Myocyte (in vitro differentiated cells): Measurements from ENCODE around the gene YARS1. TPM values are rescaled to one million over a fixed set of nuclear protein-coding genes. Genes with fewer than 3 reads are reported as not detected.
"Not testable (repeated sequence)": the region's sequence is repeated elsewhere in the genome, so short reads cannot be mapped to it uniquely, and the experiment has no call there.

ENCODE experiments used
- DNase-seq: peaks from one replicate; pipeline ENCODE4 v3.0.0-alpha.2; 2012; ENCODE audit warnings: low read depth
- total RNA-seq: library from RNA; depleted of rRNA; stranded (reverse); fragments of >200 nt; gene quantifications from 2 replicates; pipeline ENCODE4 v1.2.3, GENCODE V29; 2014

YARS1 gene
- total RNA-seq, 1 donor from 2014 or later: 79.9 TPM

DNA sequence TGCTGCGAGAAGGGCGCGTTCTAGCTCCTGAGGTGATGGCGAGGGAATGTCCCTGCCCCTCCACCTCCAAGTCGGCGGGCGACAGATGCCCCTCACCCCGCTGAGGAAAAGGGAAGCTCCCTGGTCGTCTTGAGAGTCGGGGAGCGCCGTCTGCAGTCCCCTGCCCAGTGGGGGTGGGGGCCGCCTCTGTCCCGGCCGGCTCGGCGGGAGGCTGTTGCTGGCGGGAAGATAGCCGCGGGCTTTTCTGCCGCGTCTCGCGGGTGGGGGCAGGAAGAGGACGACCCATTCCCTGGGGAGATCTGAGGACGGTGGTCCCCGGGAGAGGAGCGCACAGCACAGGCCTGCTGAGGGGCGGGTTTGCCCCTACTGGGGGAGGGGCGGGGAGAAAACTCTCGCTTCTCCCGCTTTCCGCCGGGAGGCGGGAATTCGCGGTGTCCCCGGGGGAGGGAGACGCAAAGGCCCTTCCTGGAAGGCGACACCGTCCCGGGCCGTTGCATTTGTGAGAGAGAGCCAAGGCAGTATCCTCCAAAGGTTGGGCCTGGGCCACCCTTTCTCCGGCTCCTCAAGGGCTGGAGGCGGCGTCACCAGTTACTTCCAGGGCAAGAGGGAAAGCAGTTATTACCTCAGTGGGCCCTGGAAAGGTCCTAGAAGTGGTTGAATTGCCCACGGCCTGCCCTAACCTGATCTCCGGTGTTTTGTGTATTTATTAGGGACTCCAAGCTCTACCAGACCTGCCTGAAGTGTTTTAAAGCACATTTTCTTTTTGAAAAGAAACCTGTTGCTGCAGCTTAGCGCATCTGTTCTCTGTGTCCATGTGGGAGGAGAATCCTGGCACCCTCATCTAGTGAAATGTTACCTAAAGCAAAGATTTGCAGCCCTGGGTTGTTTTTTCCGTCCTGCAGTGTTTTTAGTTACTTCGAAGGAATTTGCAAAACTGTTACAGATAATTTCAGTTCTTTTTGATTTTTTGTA is 943 bp upstream of the YARS1 start:
- peak; percentile 60 for DNase-seq

DNA sequence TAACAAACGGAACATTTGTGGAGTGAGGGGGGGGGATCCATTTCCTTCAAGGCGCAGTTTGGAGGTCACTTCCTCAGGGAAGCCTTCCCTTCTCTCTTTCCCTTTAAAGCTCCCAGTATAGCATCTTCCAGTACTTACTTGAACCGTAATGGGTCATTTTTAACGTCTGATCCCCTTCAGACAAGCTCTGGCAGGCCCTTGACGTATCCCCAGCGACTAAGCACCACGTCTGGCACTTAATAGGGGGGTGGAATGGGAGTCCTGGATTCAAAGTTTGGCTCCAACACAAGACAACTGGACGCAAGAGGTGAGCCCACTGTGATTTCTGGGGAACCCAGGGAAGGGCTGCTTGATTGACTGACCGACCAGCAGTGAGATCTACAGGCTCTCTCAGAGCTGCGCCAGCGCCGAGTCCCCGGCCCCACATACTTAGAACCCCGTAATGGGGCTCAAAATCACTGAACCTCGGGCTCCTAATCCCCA is 441 bp downstream of the YARS1 start:
- peak; percentile 54 for DNase-seq

DNA sequence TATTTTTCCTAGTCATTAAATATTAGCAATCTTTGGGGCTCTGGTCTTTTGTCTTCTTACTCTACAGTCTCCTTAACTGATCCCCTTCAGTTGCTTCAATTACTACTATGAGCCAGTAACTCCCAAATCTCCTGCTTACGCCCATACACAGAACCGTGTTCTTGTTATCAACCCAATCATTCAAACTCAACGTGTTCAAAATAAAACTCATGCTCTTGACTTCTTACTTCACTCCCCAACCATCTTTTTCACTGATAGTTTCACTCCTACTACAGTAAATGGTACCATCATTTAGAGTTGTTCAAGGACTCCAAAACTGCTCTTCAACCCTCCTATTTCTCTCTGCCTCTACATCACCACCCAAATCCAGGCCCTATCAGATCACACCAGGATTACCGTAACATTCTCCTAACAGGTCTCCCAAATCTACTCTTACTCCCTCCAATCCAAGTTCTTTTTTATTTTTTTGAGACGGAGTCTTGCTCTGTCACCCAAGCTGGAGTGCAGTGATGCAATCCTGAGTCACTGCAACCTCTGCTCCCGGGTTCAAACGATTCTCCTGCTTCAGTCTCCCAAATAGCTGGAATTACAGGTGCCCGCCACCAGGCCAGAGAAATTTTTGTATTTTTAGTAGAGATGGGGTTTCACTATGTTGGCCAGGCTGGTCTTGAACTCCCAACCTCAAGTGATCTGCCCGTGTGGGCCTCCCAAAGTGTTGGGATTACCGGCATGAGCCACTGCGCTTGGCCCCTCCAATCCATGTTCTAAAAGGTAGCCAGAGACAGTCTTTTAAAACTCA is 3.0 kb downstream of the YARS1 start:
- DNase-seq: no peak

DNA sequence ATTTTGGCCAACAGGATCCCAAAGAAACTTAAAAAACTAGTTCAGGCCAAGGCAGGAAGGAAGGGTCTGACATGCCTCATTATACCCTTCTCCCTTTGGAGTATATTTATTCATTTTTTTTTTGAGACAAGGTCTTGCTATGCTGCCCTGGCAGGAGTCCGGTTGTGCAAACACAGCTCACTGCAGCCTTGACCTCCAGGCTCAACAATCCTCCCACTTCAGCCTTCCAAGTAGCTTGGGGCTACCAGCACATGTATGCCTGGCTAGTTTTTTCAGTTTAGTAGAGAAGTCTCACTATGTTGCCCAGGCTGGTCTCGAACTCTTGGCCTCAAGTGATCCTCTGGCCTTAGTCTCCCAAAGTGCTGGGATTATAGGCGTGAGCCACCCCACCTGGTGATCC is 5.2 kb downstream of the YARS1 start:
- DNase-seq: no peak

DNA sequence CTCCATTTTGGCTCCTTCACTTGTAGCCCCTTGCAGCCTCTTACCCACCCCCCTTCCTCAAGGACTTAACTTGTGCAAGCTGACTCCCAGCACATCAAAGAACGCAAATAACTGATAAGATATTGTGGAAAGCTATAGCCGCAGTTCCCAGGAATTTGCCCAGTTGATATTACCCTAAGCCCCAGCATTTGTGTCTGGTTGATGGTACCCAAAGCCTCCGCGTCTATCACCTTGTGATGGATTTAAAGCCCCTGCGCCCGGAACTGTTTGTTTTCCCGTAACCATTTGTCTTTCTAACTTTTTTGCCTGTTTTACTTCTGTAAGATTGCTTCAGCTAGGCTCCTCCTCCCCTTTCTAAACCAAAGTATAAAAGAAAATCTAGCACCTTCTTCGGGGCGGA is 5.9 kb downstream of the YARS1 start:
- DNase-seq: no peak

DNA sequence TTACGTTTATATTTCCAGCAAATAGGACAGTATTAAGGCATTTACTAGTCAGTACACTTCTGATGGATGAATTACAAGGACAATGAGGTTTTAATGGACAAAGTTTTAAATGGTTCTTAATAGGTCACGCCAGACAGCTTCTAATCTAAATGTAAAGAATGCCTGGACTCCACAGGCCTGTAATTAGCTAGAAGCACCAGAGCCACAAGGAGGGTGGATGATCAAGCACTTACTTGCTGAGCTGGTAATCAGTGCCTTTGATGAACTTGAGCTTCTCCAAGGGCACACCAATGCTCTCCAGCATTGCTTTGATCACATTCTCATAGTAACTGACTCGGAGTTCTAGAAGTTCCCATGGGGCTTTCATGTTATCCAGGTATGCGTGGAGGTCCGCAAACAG is 6.8 kb downstream of the YARS1 start:
- DNase-seq: no peak

DNA sequence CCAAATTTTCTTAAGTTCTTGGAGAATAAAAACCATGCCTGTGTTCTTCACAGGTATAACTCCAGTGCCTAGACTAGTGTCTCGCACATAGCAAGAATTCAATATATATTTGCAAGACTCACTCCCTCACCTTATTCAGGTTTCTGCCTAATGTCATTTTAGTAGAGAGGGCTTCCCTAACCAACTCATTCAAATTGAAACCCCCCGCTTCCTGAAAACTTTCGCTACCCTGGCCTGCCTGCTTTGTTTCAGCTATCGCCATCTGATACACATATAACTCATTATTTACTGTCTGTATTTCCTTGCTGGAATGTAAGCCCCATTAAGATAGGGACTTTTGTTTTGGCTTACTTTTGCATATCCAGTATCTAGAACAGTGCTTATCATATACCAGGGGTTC is 8.6 kb downstream of the YARS1 start:
- no peak for DNase-seq

DNA sequence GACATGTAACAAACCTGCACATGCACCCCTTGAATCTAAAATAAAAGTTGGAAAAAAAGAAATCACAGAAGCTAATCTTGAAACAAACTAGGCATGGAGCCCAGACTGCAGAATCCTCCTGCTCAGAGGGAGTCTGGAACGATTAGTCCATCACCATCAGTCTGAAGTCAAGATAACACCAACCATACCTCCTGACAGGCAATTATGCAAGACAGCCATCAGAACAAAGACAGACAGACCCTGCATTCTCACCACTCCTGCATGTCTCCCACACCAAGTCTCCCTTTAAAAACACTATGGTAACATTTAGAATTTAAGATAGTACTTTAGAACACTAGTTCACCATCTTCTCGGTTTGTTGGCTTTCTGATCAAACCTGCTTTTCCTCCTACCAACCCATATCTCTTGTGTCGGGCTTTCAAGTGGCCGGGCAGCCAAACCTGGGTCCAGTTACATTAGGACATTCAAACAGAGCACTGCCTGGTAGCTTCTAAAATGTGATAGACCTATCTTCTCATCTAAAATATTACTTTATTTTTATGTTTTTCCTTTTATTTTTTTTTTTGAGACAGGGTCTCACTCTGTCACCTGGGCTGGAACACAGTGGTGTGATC is 10.1 kb downstream of the YARS1 start:
- no peak for DNase-seq

DNA sequence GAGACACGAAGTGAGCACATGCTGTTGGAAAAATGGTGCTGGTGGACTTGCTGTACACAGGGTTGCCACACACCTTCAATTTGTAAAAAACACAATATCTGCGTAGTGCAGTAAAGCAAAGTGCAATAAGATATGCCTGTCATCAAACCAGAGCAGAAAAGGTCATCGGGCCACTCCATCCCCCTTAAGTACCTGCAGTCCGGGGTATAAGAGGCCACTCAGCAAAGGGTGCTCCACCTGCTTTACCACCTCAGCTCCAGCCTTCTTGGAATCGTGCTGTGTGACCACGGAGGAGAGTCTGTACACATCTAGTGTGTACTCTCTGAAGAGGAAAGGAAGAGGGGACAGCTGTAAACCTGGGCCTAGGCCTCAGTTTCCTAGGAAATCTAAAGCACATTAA is 10.9 kb downstream of the YARS1 start:
- DNase-seq: no peak

DNA sequence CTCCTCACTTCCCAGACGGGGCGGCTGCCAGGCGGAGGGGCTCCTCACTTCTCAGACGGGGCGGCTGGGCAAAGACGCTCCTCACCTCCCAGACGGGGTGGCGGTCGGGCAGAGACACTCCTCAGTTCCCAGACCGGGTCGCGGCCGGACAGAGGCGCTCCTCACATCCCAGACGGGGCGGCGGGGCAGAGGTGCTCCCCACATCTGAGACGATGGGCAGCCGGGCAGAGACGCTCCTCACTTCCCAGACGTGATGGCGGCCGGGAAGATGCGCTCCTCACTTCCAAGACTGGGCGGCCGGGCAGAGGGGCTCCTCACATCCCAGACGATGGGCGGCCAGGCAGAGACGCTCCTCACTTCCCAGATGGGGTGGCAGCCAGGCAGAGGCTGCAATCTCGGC is 12.7 kb downstream of the YARS1 start:
- not testable (repeated sequence) for DNase-seq

DNA sequence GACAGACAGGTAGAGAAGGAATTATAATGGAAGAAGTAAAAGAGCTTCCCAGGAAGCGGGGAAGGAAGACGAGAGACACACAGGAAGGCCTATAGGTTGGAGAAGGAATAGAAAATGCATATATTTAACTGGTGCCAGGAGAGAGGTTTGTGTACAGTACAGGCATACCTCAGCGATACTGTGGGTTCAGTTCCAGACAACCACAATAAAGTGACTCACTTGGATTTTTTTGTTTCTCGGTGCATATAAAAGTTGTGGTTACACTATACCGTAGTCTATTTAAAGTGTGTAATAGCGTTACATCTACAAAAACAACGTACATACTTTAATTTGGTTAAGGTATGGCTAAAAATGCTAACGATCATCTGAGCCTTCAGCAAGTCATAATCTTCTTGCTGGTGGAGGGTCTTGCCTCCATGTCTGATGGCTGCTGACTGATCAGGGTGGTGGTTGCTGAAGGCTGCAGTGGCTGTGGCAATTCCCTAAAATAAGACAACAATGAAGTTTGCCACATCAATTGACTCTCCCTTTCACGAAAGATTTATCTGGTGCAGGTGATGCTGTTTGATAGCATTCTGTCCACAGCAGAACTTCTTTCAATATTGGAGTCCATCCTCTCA is 16.0 kb downstream of the YARS1 start:
- no peak for DNase-seq

DNA sequence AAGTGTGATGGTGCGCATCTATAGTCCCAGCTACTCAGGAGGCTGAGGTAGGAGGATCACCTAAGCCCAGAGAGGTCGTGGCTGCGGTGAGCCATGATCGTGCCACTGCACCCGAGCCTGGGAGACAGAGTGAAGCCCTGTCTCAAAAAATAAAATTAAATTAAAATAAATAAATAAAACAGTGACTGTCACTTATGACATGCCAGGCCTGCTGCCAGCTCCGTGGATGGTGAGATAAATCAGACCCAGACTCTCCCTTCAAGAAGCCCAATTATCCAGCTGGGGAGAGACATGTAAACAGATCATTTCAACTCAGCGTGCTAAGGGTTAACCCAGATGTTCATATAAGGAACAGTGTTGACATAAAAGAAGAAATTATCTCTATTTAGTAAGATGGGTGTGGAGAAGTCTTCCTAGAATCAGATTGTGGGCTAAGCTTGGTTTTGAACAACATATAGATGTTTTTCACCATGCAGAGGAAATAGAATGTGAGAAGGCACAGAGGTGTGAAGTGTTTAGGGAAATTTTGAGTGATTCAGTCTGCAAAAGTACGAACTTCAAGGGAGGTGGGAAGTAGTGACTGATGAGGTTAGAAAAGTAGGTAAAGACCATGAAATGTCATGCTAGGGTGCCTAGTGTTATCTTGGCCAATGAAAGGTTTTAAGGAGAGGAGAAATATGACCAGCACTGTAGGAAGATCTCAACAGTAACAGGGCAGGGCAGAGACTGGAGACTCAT is 18.3 kb downstream of the YARS1 start:
- DNase-seq: no peak

DNA sequence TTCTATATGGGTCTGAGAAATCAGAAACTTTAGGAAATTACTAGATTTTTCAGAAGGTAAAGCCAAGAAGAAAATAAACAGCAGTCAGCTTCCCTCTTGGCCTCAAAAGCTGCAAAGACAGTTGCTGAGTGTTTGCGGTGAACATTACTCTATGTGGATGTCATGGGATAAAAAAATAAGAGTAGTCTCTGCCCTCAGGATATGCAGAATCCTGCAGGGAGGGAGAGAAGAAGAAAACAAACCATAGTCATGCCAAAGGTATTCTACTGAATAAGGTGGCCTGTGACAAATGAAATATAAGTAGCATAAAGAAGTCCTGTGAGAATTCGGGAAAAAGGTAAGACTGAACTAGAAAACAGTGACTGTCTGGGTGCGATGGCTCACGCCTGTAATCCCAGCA is 19.0 kb downstream of the YARS1 start:
- DNase-seq: peak; percentile 64

DNA sequence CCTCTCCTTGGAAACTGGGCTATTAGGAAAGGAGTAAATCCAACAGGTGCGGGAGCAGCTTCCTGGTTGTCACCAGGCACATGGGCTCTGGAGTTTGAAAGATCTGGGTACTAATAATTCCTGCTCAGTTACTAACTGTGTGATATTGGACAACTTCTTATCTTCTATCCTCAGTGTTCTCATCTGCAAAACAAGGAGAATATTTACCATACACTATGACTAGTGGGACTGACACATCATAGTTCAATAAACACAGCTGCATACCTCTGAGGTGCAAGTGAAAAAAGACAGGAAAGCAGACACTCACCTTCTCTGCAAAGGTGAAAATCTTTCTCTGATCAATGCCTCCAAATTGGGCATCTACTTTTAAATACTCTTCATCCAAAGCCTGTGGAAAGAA is 19.7 kb downstream of the YARS1 start:
- DNase-seq: peak; percentile 47

DNA sequence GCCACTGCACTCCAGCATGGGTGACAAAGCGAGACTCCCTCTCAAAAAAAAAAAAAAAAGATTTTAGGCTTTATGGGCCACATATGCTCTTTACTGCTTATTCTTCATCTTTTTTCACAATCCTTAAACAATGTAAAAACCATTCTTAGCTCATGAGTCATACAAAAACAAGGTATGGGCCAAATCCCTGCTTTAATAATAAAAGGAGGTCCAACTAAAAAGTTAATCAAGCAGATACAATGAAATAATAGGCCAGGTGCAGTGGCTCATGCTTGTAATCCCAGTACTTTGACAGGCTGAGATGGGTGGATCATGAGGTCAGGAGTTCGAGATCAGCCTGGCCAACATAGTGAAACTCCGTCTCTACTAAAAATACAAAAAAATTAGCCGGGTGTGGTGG is 21.4 kb downstream of the YARS1 start:
- DNase-seq: not testable (repeated sequence)

DNA sequence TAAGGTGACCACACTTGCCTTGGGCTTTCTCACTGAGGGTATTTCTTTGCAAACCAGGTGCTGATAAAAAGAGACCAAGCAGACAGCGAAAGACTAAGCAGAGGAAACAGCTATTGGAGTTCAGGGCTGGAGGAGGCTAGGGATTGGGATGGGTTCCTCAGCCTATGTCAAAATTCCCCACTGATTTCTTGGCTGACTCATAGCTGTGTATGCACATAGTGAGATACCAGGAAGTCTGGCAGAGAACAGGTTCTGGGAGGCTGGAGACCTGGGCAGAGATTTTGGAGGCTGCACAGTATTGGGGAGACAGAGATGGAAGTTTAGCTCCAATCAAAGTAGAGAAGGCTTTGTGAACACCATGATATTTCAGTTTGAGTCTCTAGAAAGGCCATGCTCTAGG is 25.3 kb downstream of the YARS1 start:
- DNase-seq: no peak

DNA sequence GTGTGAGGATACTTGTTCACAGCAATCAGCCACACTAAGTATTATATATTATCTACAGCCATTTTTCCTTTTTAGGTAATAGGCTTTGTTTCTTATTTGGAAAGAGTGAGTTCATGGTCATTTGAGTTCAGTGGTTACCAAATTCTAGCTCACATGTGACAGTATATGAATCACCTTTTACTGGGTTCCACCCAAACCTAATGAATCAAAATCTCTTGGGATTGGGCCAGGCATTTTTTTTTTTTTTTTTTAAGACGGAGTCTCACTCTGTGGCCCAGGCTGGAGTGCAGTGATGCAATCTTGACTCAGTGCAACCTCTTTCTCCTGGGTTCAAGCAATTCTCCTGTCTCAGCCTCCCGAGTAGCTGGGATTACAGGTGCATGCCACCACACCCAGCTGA is 27.8 kb downstream of the YARS1 start:
- peak; percentile 46 for DNase-seq

DNA sequence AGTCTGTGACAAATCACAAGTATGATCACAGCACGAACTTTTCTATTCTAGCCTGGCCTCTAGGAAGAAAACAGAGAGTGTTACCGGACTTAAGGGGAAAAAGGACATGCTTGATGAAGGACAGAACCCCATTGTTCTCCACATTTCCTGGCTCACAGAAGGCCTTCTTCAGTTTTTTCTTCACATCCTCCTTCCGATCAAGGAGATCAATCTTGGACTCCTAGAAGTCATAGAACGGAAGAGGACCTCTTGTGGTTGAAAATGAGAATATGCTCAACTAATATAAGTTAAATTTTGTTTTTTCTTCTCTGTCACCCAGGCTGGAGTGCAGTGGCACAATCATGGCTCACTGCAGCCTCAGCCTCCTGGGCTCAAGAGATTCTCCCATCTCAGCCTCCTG is 30.3 kb downstream of the YARS1 start:
- DNase-seq: no peak

DNA sequence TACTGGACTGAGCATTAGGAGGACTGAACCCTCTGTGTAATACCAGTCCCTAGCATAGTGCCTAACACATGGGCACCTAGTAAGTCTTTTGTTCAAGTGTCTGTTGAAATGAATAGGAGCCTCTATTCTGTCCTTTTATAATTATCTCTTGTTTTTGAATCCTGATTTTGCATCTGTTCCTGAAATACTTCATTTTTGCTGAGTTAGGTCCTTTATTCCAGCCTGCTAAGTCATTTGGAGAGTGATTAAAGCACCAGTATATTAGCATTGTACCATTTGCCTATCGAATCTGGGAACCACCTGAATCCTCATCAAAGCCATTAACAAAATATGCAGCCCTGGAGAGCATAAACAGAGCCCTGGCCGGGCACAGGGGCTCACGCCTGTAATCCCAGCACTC is 32.3 kb downstream of the YARS1 start:
- DNase-seq: no peak

DNA sequence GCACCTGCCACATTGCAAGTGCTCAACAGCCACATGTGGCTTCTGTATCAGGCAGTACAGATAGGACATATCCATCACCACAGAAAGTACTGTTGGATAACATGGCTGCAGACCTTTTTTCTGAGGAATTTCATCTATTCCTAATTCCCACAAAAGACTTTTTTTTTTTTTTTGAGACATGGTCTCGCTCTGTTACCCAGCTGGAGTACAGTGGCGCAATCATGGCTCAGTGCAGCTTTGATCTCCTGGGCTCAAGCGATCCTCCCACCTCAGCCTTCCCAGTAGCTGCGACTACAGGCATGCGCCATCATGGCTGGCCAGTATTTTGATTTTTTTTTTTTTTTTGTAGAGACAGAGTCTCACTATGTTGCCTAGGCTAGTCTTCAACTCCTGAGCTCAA is 33.3 kb downstream of the YARS1 start:
- no peak for DNase-seq

DNA sequence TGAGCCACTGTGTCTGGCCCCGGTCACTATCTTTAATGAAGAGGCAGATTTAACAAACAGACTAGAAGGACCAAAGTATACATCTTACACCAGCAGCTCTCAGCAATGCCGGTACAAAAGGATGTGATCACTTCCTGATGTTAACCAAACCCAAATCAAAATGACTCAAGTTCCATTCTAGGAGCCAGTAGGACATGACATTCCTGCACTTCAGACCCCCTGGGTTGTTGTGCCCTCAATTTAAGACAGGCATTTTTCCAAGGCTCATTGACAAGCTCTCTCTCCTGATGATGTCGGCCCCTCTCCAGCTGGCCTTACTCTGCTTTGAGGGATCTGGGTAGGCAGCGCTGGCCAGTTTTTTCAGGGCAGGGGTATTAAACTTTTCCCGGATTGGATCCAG is 35.1 kb downstream of the YARS1 start:
- DNase-seq: no peak
